A549 (cell line): ENCODE results near the gene GID4. TPM values are rescaled to one million over a fixed set of nuclear protein-coding genes. Genes with fewer than 3 reads are reported as not detected.

ENCODE experiments used
- ATAC-seq, 2 experiments: fragments of 200-7000 bp in 1 of 2; fragments of >200 bp in 1 of 2; cut with Nextera tagmentation in 1 of 2; cut with Tn5 transposase in 1 of 2; 3 replicates each; pipeline versions ENCODE4 v1.8.0 to v1.9.1; 2018 to 2020; ENCODE audit warnings: mild to moderate bottlenecking in 1 of 2, moderate library complexity in 1 of 2
- CTCF ChIA-PET: fragments of 300-600 bp; sonication (Branson Sonifier 250); formaldehyde crosslinking; extraction: SDS; loops from one replicate; lab custom pipeline; 2021; ENCODE audit warnings: antibody characterized with exemption, inconsistent platforms; lab: Yijun Ruan, JAX
- POLR2A ChIA-PET: fragments of 350-600 bp; formaldehyde crosslinking; extraction: SDS; loops from one replicate; lab custom pipeline; 2021; ENCODE audit warnings: antibody characterized with exemption, inconsistent platforms; lab: Yijun Ruan, JAX
- DNase-seq, 2 experiments: peaks; one replicate each; pipeline versions ENCODE4 v3.0.0 to v3.0.0-alpha.2; 2011 to 2016; ENCODE audit warnings: low read depth in 1 of 2, low spot score in 1 of 2
- FAIRE-seq: peaks from 2 replicates; lab custom pipeline; 2011; peaks lifted over from hg19 to GRCh38; lab: Jason Lieb, UNC
- H3K27ac ChIP-seq, 2 experiments: fragments of >200 bp; sonication (Bioruptor Twin); formaldehyde crosslinking; 3 replicates each; pipeline ENCODE4 v1.5.1; 2016 to 2017
- H3K4me1 ChIP-seq: fragments of >200 bp; sonication (Bioruptor Twin); formaldehyde crosslinking; 3 replicates; pipeline ENCODE4 v1.6.1; 2016
- H3K4me2 ChIP-seq: fragments of >200 bp; sonication (Bioruptor Twin); formaldehyde crosslinking; 3 replicates; pipeline ENCODE4 v1.6.1; 2016
- H3K4me3 ChIP-seq: fragments of >200 bp; sonication (Bioruptor Twin); formaldehyde crosslinking; 3 replicates; pipeline ENCODE4 v1.5.1; 2016
- H3K9me3 ChIP-seq: fragments of >200 bp; sonication (Bioruptor Twin); formaldehyde crosslinking; 3 replicates; pipeline ENCODE4 v1.6.1; 2016
- CBX2 ChIP-seq: fragments of 200-600 bp; sonication (generic); IDR thresholded peaks from 2 replicates; pipeline ENCODE4 v1.6.1; 2016; ENCODE audit warnings: low read depth, mild to moderate bottlenecking, borderline replicate concordance
- CBX8 ChIP-seq: fragments of 200-600 bp; sonication (generic); IDR thresholded peaks from 2 replicates; pipeline ENCODE4 v1.6.1; 2016
- CHD4 ChIP-seq: fragments of 200-600 bp; sonication (generic); IDR thresholded peaks from 2 replicates; pipeline ENCODE4 v1.6.1; 2016; ENCODE audit warnings: antibody characterized with exemption, mild to moderate bottlenecking, borderline replicate concordance
- E2F6 ChIP-seq: IDR thresholded peaks from 2 replicates; pipeline ENCODE4 v1.6.1; 2012; ENCODE audit warnings: low read depth, borderline replicate concordance
- EHF ChIP-seq: fragments of 250-450 bp; sonication (Bioruptor Pico); IDR thresholded peaks from 2 replicates; pipeline ENCODE4 v1.5.0; 2020; ENCODE audit warnings: mild to moderate bottlenecking
- FOSB ChIP-seq: fragments of 250-450 bp; sonication (Bioruptor Pico); IDR thresholded peaks from 2 replicates; pipeline ENCODE4 v1.5.0; 2020; ENCODE audit warnings: mild to moderate bottlenecking, moderate library complexity
- FOSL2 ChIP-seq, 2 experiments: fragments of 450-650 bp in 1 of 2; fragments of >200 bp in 1 of 2; sonication (Bioruptor Twin) in 1 of 2; formaldehyde crosslinking; IDR thresholded peaks; 2 replicates each; pipeline versions ENCODE4 v1.5.0 to v1.6.1; 2016 to 2020; ENCODE audit warnings: mild to moderate bottlenecking in 1 of 2, moderate library complexity in 1 of 2
- FOXS1 ChIP-seq: fragments of 250-450 bp; sonication (Bioruptor Pico); IDR thresholded peaks from 2 replicates; pipeline ENCODE4 v1.5.0; 2020; ENCODE audit warnings: mild to moderate bottlenecking, moderate library complexity
- GATA3 ChIP-seq: IDR thresholded peaks from 2 replicates; pipeline ENCODE4 v1.6.1; 2012; ENCODE audit warnings: borderline replicate concordance
- HDAC2 ChIP-seq: fragments of 200-600 bp; sonication (generic); IDR thresholded peaks from 2 replicates; pipeline ENCODE4 v1.6.1; 2016
- HEYL ChIP-seq: fragments of 250-450 bp; sonication (Bioruptor Pico); IDR thresholded peaks from 2 replicates; pipeline ENCODE4 v1.8.0; 2021; ENCODE audit warnings: mild to moderate bottlenecking, moderate library complexity
- HOXB5 ChIP-seq: fragments of 250-450 bp; sonication (Bioruptor Pico); IDR thresholded peaks from 2 replicates; pipeline ENCODE4 v1.5.0; 2020; ENCODE audit warnings: mild to moderate bottlenecking, moderate library complexity
- JUN ChIP-seq, 2 experiments: fragments of >200 bp; sonication (Bioruptor Twin); formaldehyde crosslinking; IDR thresholded peaks; 2 replicates in 1 of 2; 3 replicates in 1 of 2; pipeline ENCODE4 v1.6.1; 2016 to 2017
- JUNB ChIP-seq: fragments of >200 bp; sonication (Bioruptor Twin); formaldehyde crosslinking; IDR thresholded peaks from 2 replicates; pipeline ENCODE4 v1.6.1; 2016
- KDM5A ChIP-seq: fragments of 200-600 bp; sonication (generic); IDR thresholded peaks from 2 replicates; pipeline ENCODE4 v1.6.1; 2016; ENCODE audit warnings: antibody characterized with exemption, mild to moderate bottlenecking
- MYC ChIP-seq: IDR thresholded peaks from 2 replicates; pipeline ENCODE4 v1.6.1; 2012; ENCODE audit warnings: mild to moderate bottlenecking, inconsistent platforms, low read length, improper control_type of control experiment, borderline replicate concordance
- NFE2L2 ChIP-seq: fragments of 150-350 bp; conservative IDR thresholded peaks from 2 replicates; pipeline ENCODE4 v1.6.1; 2014; ENCODE audit warnings: low read length
- NPAS2 ChIP-seq: fragments of 250-450 bp; sonication (Bioruptor Pico); IDR thresholded peaks from 2 replicates; pipeline ENCODE4 v1.8.0; 2022; ENCODE audit warnings: mild to moderate bottlenecking, moderate library complexity, borderline replicate concordance
- NR3C1 ChIP-seq: fragments of >200 bp; sonication (Bioruptor Twin); formaldehyde crosslinking; IDR thresholded peaks from 3 replicates; pipeline ENCODE4 v1.6.1; 2017
- PBX3 ChIP-seq: IDR thresholded peaks from 2 replicates; pipeline ENCODE4 v1.6.1; 2012
- PHF8 ChIP-seq: fragments of 200-600 bp; sonication (generic); IDR thresholded peaks from 2 replicates; pipeline ENCODE4 v1.6.1; 2016; ENCODE audit warnings: low read depth, mild to moderate bottlenecking, antibody characterized with exemption, moderate library complexity, borderline replicate concordance
- POLR2A ChIP-seq: IDR thresholded peaks from 2 replicates; pipeline ENCODE4 v1.6.1; 2012; ENCODE audit warnings: mild to moderate bottlenecking, low read length
- POLR2AphosphoS2 ChIP-seq: conservative IDR thresholded peaks from 2 replicates; pipeline ENCODE4 v1.6.1; 2012; ENCODE audit warnings: low read length, improper control_type of control experiment, inconsistent platforms
- RAD21 ChIP-seq, 2 experiments: fragments of >200 bp in 1 of 2; sonication (Bioruptor Twin) in 1 of 2; formaldehyde crosslinking in 1 of 2; IDR thresholded peaks in 1 of 2; conservative IDR thresholded peaks in 1 of 2; 2 replicates in 1 of 2; 3 replicates in 1 of 2; pipeline ENCODE4 v1.6.1; 2012 to 2018; ENCODE audit warnings: inconsistent platforms in 1 of 2
- RARB ChIP-seq: fragments of 250-450 bp; sonication (Bioruptor Pico); IDR thresholded peaks from 2 replicates; pipeline ENCODE4 v1.8.0; 2021; ENCODE audit warnings: mild to moderate bottlenecking, moderate library complexity
- RNF2 ChIP-seq: fragments of 200-600 bp; sonication (generic); IDR thresholded peaks from 2 replicates; pipeline ENCODE4 v1.6.1; 2016; ENCODE audit warnings: low read depth, mild to moderate bottlenecking, antibody characterized with exemption, moderate library complexity, borderline replicate concordance
- SMC3 ChIP-seq: fragments of >200 bp; sonication (Bioruptor Twin); formaldehyde crosslinking; IDR thresholded peaks from 3 replicates; pipeline ENCODE4 v1.6.1; 2018; ENCODE audit warnings: inconsistent platforms
- SREBF2 ChIP-seq: fragments of 450-650 bp; IDR thresholded peaks from 2 replicates; pipeline ENCODE4 v1.6.1; 2014; ENCODE audit warnings: mild to moderate bottlenecking, moderate library complexity
- TFCP2L1 ChIP-seq: fragments of 250-450 bp; sonication (Bioruptor Pico); IDR thresholded peaks from 2 replicates; pipeline ENCODE4 v1.5.0; 2021; ENCODE audit warnings: mild to moderate bottlenecking
- TP53 ChIP-seq: fragments of 250-450 bp; sonication (Bioruptor Pico); IDR thresholded peaks from 2 replicates; pipeline ENCODE4 v1.5.0; 2021; ENCODE audit warnings: mild to moderate bottlenecking, moderate library complexity
- ZFP36 ChIP-seq: fragments of 450-650 bp; IDR thresholded peaks from 2 replicates; pipeline ENCODE4 v1.6.1; 2014; ENCODE audit warnings: borderline replicate concordance; ENCODE audit not compliant: partially characterized antibody
- ZSCAN20 ChIP-seq: fragments of 250-450 bp; sonication (Bioruptor Pico); IDR thresholded peaks from 2 replicates; pipeline ENCODE4 v1.8.0; 2022; ENCODE audit warnings: mild to moderate bottlenecking, moderate library complexity
- WGBS: methylation state at CpG from one replicate; pipeline ENCODE4 v1.1.6; 2017; ENCODE audit errors: missing lambda C conversion rate; 5-methylcytosine and 5-hydroxymethylcytosine counted together
- polyA plus RNA-seq, 4 experiments: library from polyadenylated mRNA; depleted of rRNA in 3 of 4; stranded (reverse); fragments of >200 nt; fragmentation: RNase III in 1 of 4; extraction: RNeasy Plus Mini Kit Qiagen cat#74134 plus additional on column Dnase treatment in 1 of 4; gene quantifications; 2 replicates in 3 of 4; 3 replicates in 1 of 4; pipeline ENCODE4 v1.2.3, GENCODE V29; 2011 to 2017
- TF ChIP-seq, protein P1 (sequence below): fragments of 250-450 bp; sonication (Bioruptor Pico); IDR thresholded peaks from 2 replicates; pipeline ENCODE4 v1.5.0; 2021; ENCODE audit warnings: mild to moderate bottlenecking, moderate library complexity, borderline replicate concordance

Gene GID4
- polyA plus RNA-seq, 2 of the 4 experiments (the other 2 are of a cell fraction), result 11.2 to 11.5 TPM

- no peak for FAIRE-seq
- TF ChIP-seq CHD4, result no peak
- TF ChIP-seq SREBF2, result no peak
- no peak for TF ChIP-seq SMC3
- TF ChIP-seq RAD21 (conservative IDR thresholded peaks at IDR 0.05 in 1 of 2, IDR thresholded peaks at IDR 0.05 in 1 of 2), result no peak
- TF ChIP-seq NPAS2 (CRISPR knock-in tag), result no peak
- no peak for TF ChIP-seq MYC
- TF ChIP-seq CBX2, result no peak
- TF ChIP-seq, protein P1, sequence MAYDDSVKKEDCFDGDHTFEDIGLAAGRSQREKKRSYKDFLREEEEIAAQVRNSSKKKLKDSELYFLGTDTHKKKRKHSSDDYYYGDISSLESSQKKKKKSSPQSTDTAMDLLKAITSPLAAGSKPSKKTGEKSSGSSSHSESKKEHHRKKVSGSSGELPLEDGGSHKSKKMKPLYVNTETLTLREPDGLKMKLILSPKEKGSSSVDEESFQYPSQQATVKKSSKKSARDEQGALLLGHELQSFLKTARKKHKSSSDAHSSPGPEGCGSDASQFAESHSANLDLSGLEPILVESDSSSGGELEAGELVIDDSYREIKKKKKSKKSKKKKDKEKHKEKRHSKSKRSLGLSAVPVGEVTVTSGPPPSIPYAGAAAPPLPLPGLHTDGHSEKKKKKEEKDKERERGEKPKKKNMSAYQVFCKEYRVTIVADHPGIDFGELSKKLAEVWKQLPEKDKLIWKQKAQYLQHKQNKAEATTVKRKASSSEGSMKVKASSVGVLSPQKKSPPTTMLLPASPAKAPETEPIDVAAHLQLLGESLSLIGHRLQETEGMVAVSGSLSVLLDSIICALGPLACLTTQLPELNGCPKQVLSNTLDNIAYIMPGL, result no peak
- no peak for TF ChIP-seq JUN (IDR thresholded peaks at IDR 0.05)
- no peak for TF ChIP-seq ZFP36
- no peak for TF ChIP-seq NFE2L2
- TF ChIP-seq PHF8, result no peak
- TF ChIP-seq NR3C1, result no peak
- TF ChIP-seq GATA3, result no peak
- TF ChIP-seq, all 56 proteins: peak for 0
- Histone ChIP-seq H3K4me3 (no peak overlapping the region), H3K4me1 (peaks cover 8% of the 10 kb centered on the region), H3K9me3 (no peaks in the 10 kb centered on the region), H3K4me2 (no peak overlapping the region), H3K27ac (no peak overlapping the region)
- 76% methylated on average over 4 of the region's 4 CpGs for WGBS
- ATAC-seq, result no peak
- ChIA-PET POLR2A (no interaction called here), CTCF (interaction anchor here (0.7 to 1.4 kb wide), 3 partner anchors 9 to 15 kb away, joined by 3 read pairs; no protein-coding TSS in a partner anchor)
- no peak for DNase-seq
Measured at GRCh38 chr17:18084256-18084655, 45.0 kb downstream of the GID4 start.

- WGBS, result 1% methylated on average over 49 of the region's 52 CpGs
- ATAC-seq (peak; percentile 95 to 98), FAIRE-seq (peak; percentile 49), DNase-seq (peak; percentile 96 to 98)
- Histone ChIP-seq H3K27ac (peak within 1 kb of the TSS; percentile 86 to 92), H3K4me2 (peak within 1 kb of the TSS; percentile 95), H3K4me3 (peak within 1 kb of the TSS; percentile 73), H3K4me1 (peaks cover 11% of the 10 kb centered on the region), H3K9me3 (no peaks in the 10 kb centered on the region)
- ChIA-PET CTCF (interaction anchor here (0.7 to 2.9 kb wide), 5 partner anchors 9 to 275 kb away, joined by 3 to 6 read pairs (median 4); no protein-coding TSS in a partner anchor), POLR2A (interaction anchor here (0.7 kb wide), 1 partner anchor 95 kb away, joined by 3 read pairs; the partner anchor contains the start of gene ALKBH5)
- peak; percentile 99 for TF ChIP-seq CHD4
- no peak for TF ChIP-seq JUNB
- TF ChIP-seq EHF (CRISPR knock-in tag), result no peak; the same call in 1 of the 2 replicates
- peak; percentile 90; the same call in 1 of the 2 replicates for TF ChIP-seq E2F6
- peak; percentile 100 for TF ChIP-seq HDAC2
- TF ChIP-seq RNF2, result no peak
- TF ChIP-seq POLR2A, result peak; percentile 80
- TF ChIP-seq FOXS1 (CRISPR knock-in tag), result 0 out of 2 replicates have a peak, but pooled peaks have one; percentile 71
- TF ChIP-seq ZSCAN20 (CRISPR knock-in tag), result no peak
- no peak for TF ChIP-seq POLR2AphosphoS2
- peak; percentile 78; the same call in 1 of the 2 replicates for TF ChIP-seq PBX3
- no peak for TF ChIP-seq RARB (CRISPR knock-in tag)
- peak; percentile 41; the same call in 1 of the 2 replicates for TF ChIP-seq FOSB
- peak; percentile 55 for TF ChIP-seq KDM5A
- TF ChIP-seq TFCP2L1 (CRISPR knock-in tag), result no peak
- TF ChIP-seq CBX8, result no peak
- peak; percentile 99 for TF ChIP-seq PHF8
- TF ChIP-seq HOXB5 (CRISPR knock-in tag), result peak; percentile 66
- no peak for TF ChIP-seq NR3C1
- no peak; the same call in 1 of the 2 replicates for TF ChIP-seq TP53 (CRISPR knock-in tag)
- TF ChIP-seq HEYL, result no peak
- no peak for TF ChIP-seq FOSL2 (IDR thresholded peaks at IDR 0.05)
- peak; percentile 70 for TF ChIP-seq FOSL2 (CRISPR knock-in tag; IDR thresholded peaks at IDR 0.05)
Measured at GRCh38 chr17:18087610-18088491, 48.6 kb downstream of the GID4 start, which contains the start of gene DRG2. Gene DRG2, plus strand, starts transcription at chr17:18087948. Its CDS starts 76 bp downstream, at chr17:18088024.
